Endometrium (tissue), 2 donors: Measurements from ENCODE around the gene VEPH1.

Experiments
- FAIRE-seq: peaks from 2 replicates; lab custom pipeline; 2012; peaks lifted over from hg19 to GRCh38; lab: Jason Lieb, UNC
- donor health status: control.
- donor health status: control.

Gene VEPH1

GRCh38 chr3:157477441-157477840, 25.8 kb downstream of the VEPH1 start:
- no peak for FAIRE-seq

DNA sequence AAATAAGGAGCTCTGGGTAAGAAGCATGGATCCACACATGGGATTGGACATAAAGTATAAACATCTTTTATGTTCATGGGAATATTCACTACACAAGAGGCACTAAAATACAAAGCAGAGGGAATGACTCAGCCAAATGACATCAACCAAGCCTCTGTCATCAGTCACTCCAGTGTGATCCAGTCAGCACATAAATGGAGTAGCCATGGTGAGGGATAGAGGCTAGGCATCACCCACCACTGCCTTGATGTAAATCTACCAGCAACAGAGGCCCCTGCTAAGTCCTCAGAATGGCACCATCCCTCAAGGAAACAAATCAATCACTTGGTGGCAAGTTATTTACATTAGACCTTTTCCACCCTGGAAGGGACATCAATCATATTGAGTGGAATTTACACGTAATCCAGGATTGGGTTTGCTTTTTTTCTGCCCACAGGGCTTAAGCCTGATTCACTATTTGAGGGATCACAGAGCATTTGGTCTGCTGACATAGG, 27.2 kb downstream of the VEPH1 start:
- no peak for FAIRE-seq

DNA sequence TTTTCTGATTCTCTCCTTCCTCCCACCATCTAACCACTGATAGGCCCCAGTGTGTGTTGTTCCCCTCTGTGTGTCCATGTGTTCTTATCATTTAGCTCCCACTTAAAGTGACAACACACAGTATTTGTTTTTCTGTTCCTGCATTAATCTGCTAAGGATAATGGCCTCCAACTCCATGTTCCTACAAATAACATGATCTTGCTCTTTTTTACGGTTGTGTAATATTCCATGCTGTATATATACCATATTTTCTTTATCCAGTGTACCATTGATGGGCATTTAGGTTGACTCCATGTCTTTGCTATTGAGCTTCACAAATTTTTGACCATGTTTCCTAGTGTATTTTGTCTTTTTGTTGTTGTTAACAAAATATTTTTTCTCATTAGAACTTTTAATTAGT, 30.6 kb downstream of the VEPH1 start:
- no peak for FAIRE-seq

- FAIRE-seq: no peak
Measured at GRCh38 chr3:157471064-157471463, 32.2 kb downstream of the VEPH1 start.

GRCh38 chr3:157469561-157470294, 33.5 kb downstream of the VEPH1 start:
- no peak for FAIRE-seq

GRCh38 chr3:157467200-157467599, 36.0 kb downstream of the VEPH1 start:
- no peak for FAIRE-seq

DNA sequence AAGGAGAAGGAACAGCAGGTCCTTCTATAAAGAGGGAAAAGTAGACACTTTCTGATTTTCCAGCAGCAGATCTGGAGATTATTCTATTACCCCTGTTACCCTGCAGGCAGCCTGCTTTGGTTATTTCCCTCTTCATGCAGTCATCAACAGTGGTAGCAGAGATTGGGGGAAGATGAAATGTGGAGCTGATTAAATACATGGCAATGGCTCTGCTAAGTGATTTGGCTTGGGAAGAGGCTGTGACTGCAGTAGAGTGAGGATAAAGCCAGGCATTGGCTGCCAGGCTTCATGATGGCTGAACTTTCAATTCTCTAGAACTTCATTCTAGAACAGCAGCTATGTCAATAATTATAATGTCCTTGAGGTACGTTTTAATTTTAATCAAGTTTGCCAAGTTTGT, 37.5 kb downstream of the VEPH1 start:
- FAIRE-seq: no peak

- no peak for FAIRE-seq
Measured at GRCh38 chr3:157464321-157464720, 38.9 kb downstream of the VEPH1 start.

DNA sequence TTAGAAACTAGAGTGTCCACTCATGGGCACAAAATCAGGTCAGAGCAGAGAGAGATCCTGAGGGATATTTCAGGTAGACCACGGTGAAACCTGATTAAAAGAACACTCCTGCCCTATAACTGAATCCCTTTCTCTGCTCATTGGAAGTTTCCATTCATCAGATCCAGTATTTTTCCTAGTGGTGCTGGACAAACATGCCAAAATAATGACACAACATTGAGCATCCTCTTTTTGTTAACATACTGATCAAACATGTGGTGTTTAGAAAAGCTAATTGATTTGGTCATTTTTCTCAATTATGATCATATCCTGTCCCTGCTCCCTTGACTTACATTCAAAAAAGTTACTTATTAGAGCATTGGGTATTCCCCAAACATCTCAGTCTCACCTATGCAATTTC, 39.4 kb downstream of the VEPH1 start:
- FAIRE-seq: no peak

GRCh38 chr3:157460253-157460652, 43.0 kb downstream of the VEPH1 start:
- no peak for FAIRE-seq

GRCh38 chr3:157459706-157460105, 43.5 kb downstream of the VEPH1 start:
- no peak for FAIRE-seq

DNA sequence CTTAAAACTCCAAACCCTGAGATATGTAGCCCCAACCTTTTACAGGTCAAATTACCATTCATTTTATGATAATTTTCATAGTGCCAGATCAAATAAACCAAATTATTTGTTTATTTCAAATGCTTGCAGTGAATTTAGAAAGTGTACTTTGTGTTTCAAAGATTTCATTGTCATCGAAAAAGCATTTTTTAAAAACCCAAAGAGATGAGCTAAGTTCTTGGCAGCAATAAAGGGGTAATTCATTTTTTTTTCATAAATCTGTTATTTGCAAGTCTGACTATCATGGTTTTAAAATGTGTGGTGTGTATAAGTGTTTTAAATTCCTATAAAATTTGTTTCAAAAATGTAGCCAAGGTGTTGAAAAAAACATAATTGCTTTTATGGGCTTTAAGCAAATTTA, 49.4 kb downstream of the VEPH1 start:
- FAIRE-seq: no peak

- FAIRE-seq: no peak
Measured at GRCh38 chr3:157452097-157452496, 51.1 kb downstream of the VEPH1 start.

DNA sequence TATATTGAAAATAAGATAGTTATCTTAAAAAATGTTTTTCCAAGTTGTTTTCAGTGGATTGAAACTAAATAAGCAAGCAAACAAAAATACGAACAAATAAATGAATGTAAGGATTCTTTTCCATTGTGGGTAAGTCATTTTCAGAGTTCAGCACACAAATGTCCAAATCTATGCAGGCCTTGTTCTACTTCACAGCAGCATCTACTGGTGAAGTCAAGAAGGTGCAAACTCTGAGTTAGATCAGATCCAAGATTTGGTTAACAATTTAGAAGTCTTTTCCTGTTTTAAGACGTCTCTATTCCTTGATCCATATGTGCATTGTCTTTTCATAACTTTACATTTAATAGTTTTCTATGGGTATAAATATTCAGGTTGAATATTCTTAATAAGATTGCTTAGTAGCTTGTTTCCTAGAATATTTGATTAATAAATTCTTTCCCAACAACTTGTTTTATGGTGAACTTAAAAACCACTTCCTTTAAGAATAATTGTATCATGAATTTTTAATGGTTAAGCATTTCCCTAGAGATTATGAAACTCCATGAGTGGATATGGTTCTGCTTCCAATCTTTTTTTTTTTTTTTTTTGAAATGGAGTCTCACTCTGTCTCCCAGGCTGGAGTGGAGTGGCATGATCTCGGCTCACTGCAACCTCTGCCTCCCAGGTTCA, 56.1 kb downstream of the VEPH1 start:
- FAIRE-seq: no peak

GRCh38 chr3:157445857-157446256, 57.4 kb downstream of the VEPH1 start:
- no peak for FAIRE-seq

GRCh38 chr3:157444797-157445184, 58.4 kb downstream of the VEPH1 start:
- FAIRE-seq: no peak

DNA sequence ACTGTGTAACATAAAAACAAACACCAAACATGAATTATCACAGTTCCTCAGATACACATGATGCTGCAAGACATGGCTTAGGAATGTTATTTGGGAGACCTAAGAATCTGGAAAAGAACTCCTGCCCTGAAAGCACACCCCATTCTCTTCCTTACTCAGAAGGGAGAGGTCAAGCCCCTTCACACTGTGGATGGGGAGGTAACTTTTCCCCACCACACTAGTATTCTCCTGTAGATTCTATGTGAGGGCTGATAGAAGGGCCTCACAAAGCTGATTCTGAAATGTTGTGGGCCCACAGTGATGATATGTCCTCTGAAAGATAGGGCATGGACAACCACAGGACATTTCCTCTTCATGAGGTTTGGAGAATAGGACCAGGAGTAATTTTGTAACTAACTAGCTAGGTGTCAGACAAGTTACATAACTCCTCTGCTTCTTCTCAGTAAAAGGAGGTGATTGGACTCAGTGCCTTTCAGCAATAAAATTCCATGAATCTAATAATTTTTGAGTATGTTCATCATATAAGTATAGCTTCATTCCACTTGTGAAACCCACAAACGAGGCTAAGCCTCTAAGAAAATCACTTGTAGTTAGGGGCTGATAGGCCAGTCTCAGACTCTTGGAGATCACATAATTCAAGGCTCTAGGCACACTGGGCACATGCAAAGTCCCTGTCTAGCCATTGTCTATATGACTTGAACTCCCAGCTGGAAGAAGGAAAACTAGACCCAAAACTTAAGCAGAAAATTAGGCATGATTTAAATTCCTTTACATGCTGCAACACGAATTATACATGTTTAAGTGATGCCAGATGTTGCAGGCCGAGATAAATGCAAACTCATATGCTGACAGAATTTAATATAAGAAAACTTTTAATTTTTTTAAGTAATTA, 59.1 kb downstream of the VEPH1 start:
- no peak for FAIRE-seq

GRCh38 chr3:157442729-157443128, 60.5 kb downstream of the VEPH1 start:
- FAIRE-seq: no peak

DNA sequence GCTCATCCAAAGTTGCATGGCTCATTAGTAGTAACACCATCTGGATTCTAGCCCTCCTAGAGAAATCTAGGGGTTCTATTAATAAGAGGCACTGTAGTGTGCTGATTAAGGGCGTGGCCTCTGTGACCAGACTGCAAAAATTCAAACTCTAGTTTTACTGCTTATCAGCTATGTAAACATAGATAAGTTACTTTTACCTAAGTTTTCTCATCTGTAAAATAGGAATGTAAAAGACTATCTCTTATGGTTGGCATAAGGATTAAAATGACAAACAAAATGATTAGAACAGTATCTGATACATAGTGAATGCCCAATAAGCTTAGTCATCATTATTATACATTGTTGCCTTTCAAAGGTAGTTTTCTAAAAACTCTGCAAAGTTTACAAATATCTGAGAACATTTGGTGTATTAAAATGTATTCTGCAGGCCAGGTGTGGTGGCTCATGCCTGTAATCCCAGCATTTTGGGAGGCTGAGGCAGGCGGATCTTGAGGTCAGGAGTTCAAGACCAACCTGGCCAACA, 62.1 kb downstream of the VEPH1 start:
- FAIRE-seq: no peak

GRCh38 chr3:157438194-157438730, 65.0 kb downstream of the VEPH1 start:
- FAIRE-seq: no peak

- no peak for FAIRE-seq
Measured at GRCh38 chr3:157436583-157437291, 66.5 kb downstream of the VEPH1 start, which contains the start of gene PTX3. TSS of gene PTX3 (plus strand) at chr3:157436850. CDS start at chr3:157436934, 84 bp downstream.
